ENCODE measurements around the gene WDR43.

The WDR43 gene

GRCh38 chr2:28993206-28993960 is 98.9 kb downstream of the WDR43 start:
- no peak for DNase-seq (ENCODE audit: low read depth)

- DNase-seq (ENCODE audit: low read depth): no peak
These were observed 99.6 kb downstream of the WDR43 start for GRCh38 chr2:28994074-28994473.

- no peak for DNase-seq (ENCODE audit: low read depth)
These were observed 100.2 kb downstream of the WDR43 start for GRCh38 chr2:28994679-28995078.

- no peak for DNase-seq (ENCODE audit: low read depth)
These were observed 101.6 kb downstream of the WDR43 start for GRCh38 chr2:28995765-28996750.

- no peak for DNase-seq (ENCODE audit: low read depth)
These were observed 102.9 kb downstream of the WDR43 start for GRCh38 chr2:28997237-28997846.
